ENCODE measurements around the gene KCNT2. TPM values are rescaled to one million over a fixed set of nuclear protein-coding genes. Genes with fewer than 3 reads are reported as not detected.

KCNT2 gene
- total RNA-seq, 5 donors from 2014 or later (not counting 1 experiment from before 2014, with no cell fraction given): 0.07 TPM; not detected in 4

GRCh38 chr1:196598942-196599748 is 9.1 kb downstream of the KCNT2 start:
- H3K27ac Mint-ChIP-seq: no peak overlapping the region
- ATAC-seq (replicated peaks in 1 of 4) (no peak), DNase-seq (no peak)
- peaks cover under 1 to 2% of the 10 kb centered on the region in 2 donors for H3K27me3 Mint-ChIP-seq
- no peaks in the 10 kb centered on the region for H3K36me3 ChIP-seq (ENCODE audit: control insufficient read depth in 2 of 2, extremely low read depth in 1 of 2, insufficient read depth in 1 of 2, low read length in 1 of 2)
- no peaks in the 10 kb centered on the region for H3K4me1 Mint-ChIP-seq
- ChIA-PET CTCF (no interaction called here), POLR2A (no interaction called here)
- H3K36me3 Mint-ChIP-seq: no peaks in the 10 kb centered on the region
- no peak overlapping the region for H3K4me3 ChIP-seq (ENCODE audit: control insufficient read depth in 1 of 2, extremely low read depth in 1 of 2, low read length in 1 of 2)
- no peak overlapping the region for H3K27ac ChIP-seq (ENCODE audit: low read length)
- H3K9me3 ChIP-seq: no peaks in the 10 kb centered on the region
- no peaks in the 10 kb centered on the region for H3K4me1 ChIP-seq (ENCODE audit: control insufficient read depth in 1 of 2, extremely low read depth in 1 of 2, insufficient read depth in 2 of 2, low read length in 2 of 2)
- no peaks in the 10 kb centered on the region for H3K27me3 ChIP-seq (replicated peaks in 1 of 2; ENCODE audit: control insufficient read depth in 2 of 2, extremely low read depth in 1 of 2, insufficient read depth in 2 of 2, low read length in 1 of 2)
- no peak overlapping the region for H3K4me3 Mint-ChIP-seq
- H3K9me3 Mint-ChIP-seq: no peaks in the 10 kb centered on the region
- 40% methylated on average over 1 of the region's 2 CpGs for WGBS (ENCODE audit: insufficient coverage)

DNA sequence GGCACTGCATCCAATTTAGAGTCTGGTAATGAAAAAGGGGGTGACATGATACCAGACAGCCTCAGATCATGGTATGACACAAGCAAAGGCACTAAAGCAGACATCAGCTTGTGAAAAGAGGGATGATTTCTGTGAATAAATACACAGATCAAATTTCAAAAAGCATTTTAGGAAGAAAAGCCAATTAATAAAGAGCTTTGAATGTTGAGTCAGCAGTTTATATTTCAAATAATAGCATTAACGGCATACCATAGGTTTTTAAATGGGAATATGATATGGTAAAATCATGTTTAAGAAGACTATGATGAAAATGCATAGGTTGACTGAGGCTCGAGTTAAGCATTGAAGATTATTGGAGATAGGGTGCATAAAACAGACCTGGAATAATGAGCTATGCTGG is 13.5 kb downstream of the KCNT2 start:
- no peaks in the 10 kb centered on the region for H3K9me3 Mint-ChIP-seq
- Histone ChIP-seq H3K27me3 (replicated peaks in 1 of 2; ENCODE audit: control insufficient read depth in 2 of 2, extremely low read depth in 1 of 2, insufficient read depth in 2 of 2, low read length in 1 of 2) (no peaks in the 10 kb centered on the region), H3K4me1 (ENCODE audit: control insufficient read depth in 1 of 2, extremely low read depth in 1 of 2, insufficient read depth in 2 of 2, low read length in 2 of 2) (no peaks in the 10 kb centered on the region), H3K4me3 (ENCODE audit: control insufficient read depth in 1 of 2, extremely low read depth in 1 of 2, low read length in 1 of 2) (no peak overlapping the region), H3K27ac (ENCODE audit: low read length) (no peak overlapping the region), H3K9me3 (no peaks in the 10 kb centered on the region), H3K36me3 (ENCODE audit: control insufficient read depth in 2 of 2, extremely low read depth in 1 of 2, insufficient read depth in 1 of 2, low read length in 1 of 2) (no peaks in the 10 kb centered on the region)
- ATAC-seq (replicated peaks in 1 of 4): no peak
- no peak overlapping the region for H3K4me3 Mint-ChIP-seq
- WGBS (ENCODE audit: insufficient coverage): 50% methylated on average over 1 of the region's 2 CpGs
- H3K36me3 Mint-ChIP-seq: no peaks in the 10 kb centered on the region
- no peak for DNase-seq
- H3K4me1 Mint-ChIP-seq: no peaks in the 10 kb centered on the region
- H3K27me3 Mint-ChIP-seq: no peaks in the 10 kb centered on the region
- H3K27ac Mint-ChIP-seq: no peak overlapping the region
- ChIA-PET POLR2A (no interaction called here), CTCF (no interaction called here)

DNA sequence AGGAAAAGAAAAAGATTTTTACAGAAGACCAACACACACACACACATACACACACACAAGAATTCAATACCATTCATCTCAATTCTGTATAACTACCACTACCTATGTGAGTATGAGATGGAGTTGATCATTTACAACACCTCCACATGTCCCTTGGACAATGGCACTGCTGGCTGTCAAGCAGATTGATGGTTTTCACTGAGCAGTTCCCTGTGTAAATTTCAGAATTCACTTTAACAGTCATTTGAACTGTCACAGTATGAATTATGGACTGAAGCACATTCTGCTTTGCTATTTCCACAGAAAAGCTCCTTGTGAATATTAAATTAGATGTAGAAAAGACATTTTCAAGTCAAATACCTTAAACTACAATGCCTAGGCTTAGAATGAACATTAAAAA is 14.3 kb downstream of the KCNT2 start:
- ATAC-seq (replicated peaks in 1 of 4) (no peak), DNase-seq (no peak)
- POLR2A ChIA-PET: no interaction called here

DNA sequence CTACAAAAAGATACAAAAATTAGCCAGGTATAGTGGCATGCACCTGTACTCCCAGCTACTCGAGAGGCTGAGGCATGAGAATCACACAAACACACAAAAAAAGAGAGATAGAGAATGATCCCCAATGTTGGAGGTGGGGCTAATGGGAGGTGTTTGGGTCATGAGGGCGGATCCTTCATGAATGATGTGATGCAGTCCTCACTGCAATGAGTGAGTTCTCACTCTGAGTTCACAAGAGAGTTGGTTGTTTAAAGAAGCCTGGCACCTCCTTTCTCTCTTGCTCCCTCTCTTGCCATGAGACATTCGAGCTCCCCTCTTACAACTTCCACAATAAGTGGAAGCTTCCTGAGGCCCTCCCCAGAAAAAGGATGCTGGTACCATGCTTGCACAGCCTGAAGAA is 17.3 kb downstream of the KCNT2 start:
- no peaks in the 10 kb centered on the region for H3K9me3 Mint-ChIP-seq
- Histone ChIP-seq H3K36me3 (ENCODE audit: control insufficient read depth in 2 of 2, extremely low read depth in 1 of 2, insufficient read depth in 1 of 2, low read length in 1 of 2) (no peaks in the 10 kb centered on the region), H3K4me3 (ENCODE audit: control insufficient read depth in 1 of 2, extremely low read depth in 1 of 2, low read length in 1 of 2) (no peak overlapping the region), H3K27ac (ENCODE audit: low read length) (no peak overlapping the region), H3K27me3 (replicated peaks in 1 of 2; ENCODE audit: control insufficient read depth in 2 of 2, extremely low read depth in 1 of 2, insufficient read depth in 2 of 2, low read length in 1 of 2) (no peaks in the 10 kb centered on the region), H3K4me1 (ENCODE audit: control insufficient read depth in 1 of 2, extremely low read depth in 1 of 2, insufficient read depth in 2 of 2, low read length in 2 of 2) (no peaks in the 10 kb centered on the region), H3K9me3 (no peaks in the 10 kb centered on the region)
- H3K27me3 Mint-ChIP-seq: no peaks in the 10 kb centered on the region
- 63% methylated on average over 1 of the region's 3 CpGs for WGBS (ENCODE audit: insufficient coverage)
- ATAC-seq (replicated peaks in 1 of 4): no peak
- H3K36me3 Mint-ChIP-seq: no peaks in the 10 kb centered on the region
- H3K4me3 Mint-ChIP-seq: no peak overlapping the region
- CTCF ChIA-PET: no interaction called here
- no peaks in the 10 kb centered on the region for H3K4me1 Mint-ChIP-seq
- no peak overlapping the region for H3K27ac Mint-ChIP-seq
- POLR2A ChIA-PET: no interaction called here
- DNase-seq: no peak

More for the DNA sequence above, 14.3 kb downstream of the KCNT2 start:
- CTCF ChIA-PET: no interaction called here
- no peaks in the 10 kb centered on the region for H3K27me3 Mint-ChIP-seq
- Histone ChIP-seq H3K4me3 (ENCODE audit: control insufficient read depth in 1 of 2, extremely low read depth in 1 of 2, low read length in 1 of 2) (no peak overlapping the region), H3K27me3 (replicated peaks in 1 of 2; ENCODE audit: control insufficient read depth in 2 of 2, extremely low read depth in 1 of 2, insufficient read depth in 2 of 2, low read length in 1 of 2) (no peaks in the 10 kb centered on the region), H3K27ac (ENCODE audit: low read length) (no peak overlapping the region), H3K9me3 (no peaks in the 10 kb centered on the region), H3K4me1 (ENCODE audit: control insufficient read depth in 1 of 2, extremely low read depth in 1 of 2, insufficient read depth in 2 of 2, low read length in 2 of 2) (no peaks in the 10 kb centered on the region), H3K36me3 (ENCODE audit: control insufficient read depth in 2 of 2, extremely low read depth in 1 of 2, insufficient read depth in 1 of 2, low read length in 1 of 2) (no peaks in the 10 kb centered on the region)
- no peak overlapping the region for H3K4me3 Mint-ChIP-seq
- no peaks in the 10 kb centered on the region for H3K4me1 Mint-ChIP-seq
- no peaks in the 10 kb centered on the region for H3K36me3 Mint-ChIP-seq
- H3K9me3 Mint-ChIP-seq: no peaks in the 10 kb centered on the region
- no peak overlapping the region for H3K27ac Mint-ChIP-seq

DNA sequence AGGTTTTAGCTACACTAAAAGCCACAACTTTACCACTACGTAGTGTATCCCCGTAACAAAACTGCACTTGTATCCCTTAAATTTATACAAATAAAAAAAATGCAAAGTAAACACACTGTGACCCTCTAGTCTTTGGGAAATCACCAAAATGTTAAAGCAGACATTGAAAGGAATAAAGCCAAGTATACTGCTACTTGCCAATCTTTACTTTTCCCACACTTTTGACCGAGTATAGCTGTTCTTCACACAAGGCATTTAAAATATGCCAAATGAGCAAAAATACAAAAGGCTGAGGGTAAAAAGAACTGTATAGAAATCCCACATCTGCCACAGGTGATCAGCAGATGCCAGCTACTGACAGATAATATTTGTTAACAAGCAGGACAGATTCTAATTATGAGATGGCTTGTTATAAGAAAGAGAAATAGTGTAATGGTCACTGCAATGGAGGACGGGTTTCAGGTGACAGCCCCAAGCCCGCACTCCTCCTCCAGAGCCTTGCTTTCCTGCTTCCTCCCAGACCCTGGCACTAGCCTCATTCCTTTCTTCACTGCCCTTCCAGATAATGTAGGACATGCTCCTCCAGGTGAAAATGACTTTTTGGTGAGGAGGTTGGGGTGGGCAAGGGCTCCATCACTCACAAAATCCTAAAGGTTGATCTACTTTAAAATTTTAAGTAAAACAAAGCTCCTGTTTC is 18.1 kb downstream of the KCNT2 start:
- no peaks in the 10 kb centered on the region for H3K4me1 Mint-ChIP-seq
- H3K27ac Mint-ChIP-seq: no peak overlapping the region
- H3K4me3 Mint-ChIP-seq: no peak overlapping the region
- Histone ChIP-seq H3K36me3 (ENCODE audit: control insufficient read depth in 2 of 2, extremely low read depth in 1 of 2, insufficient read depth in 1 of 2, low read length in 1 of 2) (no peaks in the 10 kb centered on the region), H3K9me3 (no peaks in the 10 kb centered on the region), H3K27me3 (replicated peaks in 1 of 2; ENCODE audit: control insufficient read depth in 2 of 2, extremely low read depth in 1 of 2, insufficient read depth in 2 of 2, low read length in 1 of 2) (no peaks in the 10 kb centered on the region), H3K27ac (ENCODE audit: low read length) (no peak overlapping the region), H3K4me3 (ENCODE audit: control insufficient read depth in 1 of 2, extremely low read depth in 1 of 2, low read length in 1 of 2) (no peak overlapping the region), H3K4me1 (ENCODE audit: control insufficient read depth in 1 of 2, extremely low read depth in 1 of 2, insufficient read depth in 2 of 2, low read length in 2 of 2) (no peaks in the 10 kb centered on the region)
- CTCF ChIA-PET: no interaction called here
- DNase-seq (no peak), ATAC-seq (replicated peaks in 1 of 4) (no peak)
- POLR2A ChIA-PET: no interaction called here
- H3K27me3 Mint-ChIP-seq: no peaks in the 10 kb centered on the region
- 80% methylated on average over 1 of the region's 5 CpGs for WGBS (ENCODE audit: insufficient coverage)
- H3K36me3 Mint-ChIP-seq: no peaks in the 10 kb centered on the region
- H3K9me3 Mint-ChIP-seq: no peaks in the 10 kb centered on the region

DNA sequence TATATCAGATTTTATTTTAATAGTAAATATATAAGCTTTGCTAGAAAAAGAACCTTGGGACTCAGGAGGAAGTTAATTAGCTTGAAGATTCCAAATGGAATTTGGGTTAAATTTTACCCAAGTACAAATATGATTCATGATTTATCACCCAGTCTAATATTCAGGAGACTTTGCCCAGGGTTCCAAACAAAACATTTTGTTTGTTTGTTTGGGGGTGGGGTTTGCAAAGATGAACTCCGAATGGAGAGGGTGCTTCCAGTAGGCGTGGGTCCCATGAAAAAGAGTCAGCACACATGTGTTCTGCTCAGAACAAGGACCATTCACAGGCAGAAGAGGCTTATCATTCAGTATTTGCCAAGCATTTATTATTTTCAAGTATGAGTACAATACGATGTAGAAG is 23.5 kb downstream of the KCNT2 start:
- Histone ChIP-seq H3K4me1 (ENCODE audit: control insufficient read depth in 1 of 2, extremely low read depth in 1 of 2, insufficient read depth in 2 of 2, low read length in 2 of 2) (no peaks in the 10 kb centered on the region), H3K27me3 (replicated peaks in 1 of 2; ENCODE audit: control insufficient read depth in 2 of 2, extremely low read depth in 1 of 2, insufficient read depth in 2 of 2, low read length in 1 of 2) (no peaks in the 10 kb centered on the region), H3K4me3 (ENCODE audit: control insufficient read depth in 1 of 2, extremely low read depth in 1 of 2, low read length in 1 of 2) (no peak overlapping the region), H3K9me3 (no peaks in the 10 kb centered on the region), H3K27ac (ENCODE audit: low read length) (no peak overlapping the region), H3K36me3 (ENCODE audit: control insufficient read depth in 2 of 2, extremely low read depth in 1 of 2, insufficient read depth in 1 of 2, low read length in 1 of 2) (no peaks in the 10 kb centered on the region)
- Mint-ChIP-seq H3K4me1 (no peaks in the 10 kb centered on the region), H3K27ac (no peak overlapping the region), H3K36me3 (no peaks in the 10 kb centered on the region), H3K4me3 (no peak overlapping the region), H3K9me3 (peaks cover 0 to 4% (median 0%) of the 10 kb centered on the region in 3 donors), H3K27me3 (no peaks in the 10 kb centered on the region)
- no CpG with 5 or more reads among the region's 3 CpGs for WGBS (ENCODE audit: insufficient coverage)
- ChIA-PET CTCF (no interaction called here), POLR2A (interaction anchor here in 1 of 2 donors (0.6 kb wide), 1 partner anchor 36 kb away, joined by 3 read pairs; no protein-coding TSS in a partner anchor)
- DNase-seq (no peak), ATAC-seq (replicated peaks in 1 of 4) (no peak)

Data from T-cell (primary cell).